WTC11 (cell line): ENCODE measurements around the gene HPSE.

Source experiments
- ATF1 ChIP-seq: sonication (generic); formaldehyde crosslinking; IDR thresholded peaks from 2 replicates; pipeline ENCODE4 v1.8.1; 2023; ENCODE audit warnings: mild to moderate bottlenecking, moderate library complexity, missing genetic modification reagents
- CTCF ChIP-seq: fragments of 200-600 bp; IDR thresholded peaks from 2 replicates; pipeline ENCODE4 v1.8.0; 2022; ENCODE audit warnings: antibody characterized with exemption
- E2F1 ChIP-seq: sonication (generic); formaldehyde crosslinking; IDR thresholded peaks from 2 replicates; pipeline ENCODE4 v1.8.0; 2022; ENCODE audit warnings: mild to moderate bottlenecking, missing genetic modification reagents
- ESRRA ChIP-seq: sonication (generic); formaldehyde crosslinking; IDR thresholded peaks from 2 replicates; pipeline ENCODE4 v1.8.1; 2022; ENCODE audit warnings: mild to moderate bottlenecking, missing genetic modification reagents, borderline replicate concordance
- PREB ChIP-seq: sonication (generic); formaldehyde crosslinking; IDR thresholded peaks from 2 replicates; pipeline ENCODE4 v1.8.1; 2022; ENCODE audit warnings: mild to moderate bottlenecking, missing genetic modification reagents, moderate library complexity, borderline replicate concordance
- SP1 ChIP-seq: sonication (generic); formaldehyde crosslinking; conservative IDR thresholded peaks from 2 replicates; pipeline ENCODE4 v1.8.1; 2022; ENCODE audit warnings: missing genetic modification reagents
- TCF7 ChIP-seq: sonication (generic); formaldehyde crosslinking; IDR thresholded peaks from 2 replicates; pipeline ENCODE4 v1.8.0; 2022; ENCODE audit warnings: mild to moderate bottlenecking, low read depth, missing genetic modification reagents, moderate library complexity
- ZNF138 ChIP-seq: sonication (generic); formaldehyde crosslinking; conservative IDR thresholded peaks from 2 replicates; pipeline ENCODE4 v1.8.1; 2022; ENCODE audit warnings: mild to moderate bottlenecking, moderate library complexity, missing genetic modification reagents
- ZNF263 ChIP-seq: sonication (generic); formaldehyde crosslinking; IDR thresholded peaks from 2 replicates; pipeline ENCODE4 v1.8.1; 2022; ENCODE audit warnings: low read depth, mild to moderate bottlenecking, moderate library complexity, missing genetic modification reagents
- TF ChIP-seq, protein P1 (sequence below): sonication (generic); formaldehyde crosslinking; IDR thresholded peaks from 2 replicates; pipeline ENCODE4 v1.8.1; 2022; ENCODE audit warnings: mild to moderate bottlenecking, moderate library complexity, missing genetic modification reagents
- TF ChIP-seq, protein P2 (sequence below): sonication (generic); formaldehyde crosslinking; IDR thresholded peaks from 2 replicates; pipeline ENCODE4 v1.8.0; 2022; ENCODE audit warnings: mild to moderate bottlenecking, missing genetic modification reagents
- TF ChIP-seq, protein P3 (sequence below): sonication (generic); formaldehyde crosslinking; IDR thresholded peaks from 2 replicates; pipeline ENCODE4 v1.8.1; 2023; ENCODE audit warnings: mild to moderate bottlenecking, missing genetic modification reagents, moderate library complexity
- TF ChIP-seq, protein P4 (sequence below): sonication (generic); formaldehyde crosslinking; conservative IDR thresholded peaks from 2 replicates; pipeline ENCODE4 v1.8.1; 2023; ENCODE audit warnings: mild to moderate bottlenecking, low read depth, missing genetic modification reagents, moderate library complexity
- TF ChIP-seq, protein P5 (sequence below): sonication (generic); formaldehyde crosslinking; conservative IDR thresholded peaks from 2 replicates; pipeline ENCODE4 v1.8.1; 2022; ENCODE audit warnings: mild to moderate bottlenecking, missing genetic modification reagents

DNA sequence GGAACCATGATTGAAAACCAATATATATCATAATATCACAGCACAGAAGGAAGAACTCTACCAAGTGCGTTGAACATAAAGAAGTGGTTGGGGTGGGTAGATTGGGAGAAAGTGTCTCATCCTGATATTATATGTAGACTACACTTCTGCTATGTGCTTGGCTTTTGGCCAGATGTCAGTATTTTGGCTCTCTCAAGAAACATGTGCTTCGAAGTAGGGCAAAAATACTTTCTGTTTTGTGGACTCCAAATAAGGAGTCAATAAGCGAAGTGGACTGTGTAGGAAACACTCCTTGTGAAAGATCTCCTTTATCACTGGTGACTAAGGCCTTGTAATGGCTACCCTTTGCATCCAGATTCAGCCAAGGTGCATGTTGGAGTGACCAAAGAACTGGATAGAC is 7.8 kb upstream of the HPSE start:
- TF ChIP-seq CTCF (no peak), E2F1 (CRISPR knock-in tag) (no peak), ESRRA (CRISPR knock-in tag) (no peak), ZNF263 (no peak), ZNF138 (CRISPR knock-in tag) (no peak), TCF7 (CRISPR knock-in tag) (no peak), SP1 (CRISPR knock-in tag) (no peak), ATF1 (CRISPR knock-in tag) (no peak), PREB (CRISPR knock-in tag) (no peak)
- TF ChIP-seq, protein P1, sequence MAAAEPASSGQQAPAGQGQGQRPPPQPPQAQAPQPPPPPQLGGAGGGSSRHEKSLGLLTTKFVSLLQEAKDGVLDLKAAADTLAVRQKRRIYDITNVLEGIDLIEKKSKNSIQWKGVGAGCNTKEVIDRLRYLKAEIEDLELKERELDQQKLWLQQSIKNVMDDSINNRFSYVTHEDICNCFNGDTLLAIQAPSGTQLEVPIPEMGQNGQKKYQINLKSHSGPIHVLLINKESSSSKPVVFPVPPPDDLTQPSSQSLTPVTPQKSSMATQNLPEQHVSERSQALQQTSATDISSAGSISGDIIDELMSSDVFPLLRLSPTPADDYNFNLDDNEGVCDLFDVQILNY (CRISPR knock-in tag) = no peak
- TF ChIP-seq, protein P2, sequence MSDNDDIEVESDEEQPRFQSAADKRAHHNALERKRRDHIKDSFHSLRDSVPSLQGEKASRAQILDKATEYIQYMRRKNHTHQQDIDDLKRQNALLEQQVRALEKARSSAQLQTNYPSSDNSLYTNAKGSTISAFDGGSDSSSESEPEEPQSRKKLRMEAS (CRISPR knock-in tag) = no peak
- TF ChIP-seq, protein P3, sequence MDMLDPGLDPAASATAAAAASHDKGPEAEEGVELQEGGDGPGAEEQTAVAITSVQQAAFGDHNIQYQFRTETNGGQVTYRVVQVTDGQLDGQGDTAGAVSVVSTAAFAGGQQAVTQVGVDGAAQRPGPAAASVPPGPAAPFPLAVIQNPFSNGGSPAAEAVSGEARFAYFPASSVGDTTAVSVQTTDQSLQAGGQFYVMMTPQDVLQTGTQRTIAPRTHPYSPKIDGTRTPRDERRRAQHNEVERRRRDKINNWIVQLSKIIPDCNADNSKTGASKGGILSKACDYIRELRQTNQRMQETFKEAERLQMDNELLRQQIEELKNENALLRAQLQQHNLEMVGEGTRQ = no peak
- TF ChIP-seq, protein P4, sequence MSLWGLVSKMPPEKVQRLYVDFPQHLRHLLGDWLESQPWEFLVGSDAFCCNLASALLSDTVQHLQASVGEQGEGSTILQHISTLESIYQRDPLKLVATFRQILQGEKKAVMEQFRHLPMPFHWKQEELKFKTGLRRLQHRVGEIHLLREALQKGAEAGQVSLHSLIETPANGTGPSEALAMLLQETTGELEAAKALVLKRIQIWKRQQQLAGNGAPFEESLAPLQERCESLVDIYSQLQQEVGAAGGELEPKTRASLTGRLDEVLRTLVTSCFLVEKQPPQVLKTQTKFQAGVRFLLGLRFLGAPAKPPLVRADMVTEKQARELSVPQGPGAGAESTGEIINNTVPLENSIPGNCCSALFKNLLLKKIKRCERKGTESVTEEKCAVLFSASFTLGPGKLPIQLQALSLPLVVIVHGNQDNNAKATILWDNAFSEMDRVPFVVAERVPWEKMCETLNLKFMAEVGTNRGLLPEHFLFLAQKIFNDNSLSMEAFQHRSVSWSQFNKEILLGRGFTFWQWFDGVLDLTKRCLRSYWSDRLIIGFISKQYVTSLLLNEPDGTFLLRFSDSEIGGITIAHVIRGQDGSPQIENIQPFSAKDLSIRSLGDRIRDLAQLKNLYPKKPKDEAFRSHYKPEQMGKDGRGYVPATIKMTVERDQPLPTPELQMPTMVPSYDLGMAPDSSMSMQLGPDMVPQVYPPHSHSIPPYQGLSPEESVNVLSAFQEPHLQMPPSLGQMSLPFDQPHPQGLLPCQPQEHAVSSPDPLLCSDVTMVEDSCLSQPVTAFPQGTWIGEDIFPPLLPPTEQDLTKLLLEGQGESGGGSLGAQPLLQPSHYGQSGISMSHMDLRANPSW (CRISPR knock-in tag) = no peak
- TF ChIP-seq, protein P5, sequence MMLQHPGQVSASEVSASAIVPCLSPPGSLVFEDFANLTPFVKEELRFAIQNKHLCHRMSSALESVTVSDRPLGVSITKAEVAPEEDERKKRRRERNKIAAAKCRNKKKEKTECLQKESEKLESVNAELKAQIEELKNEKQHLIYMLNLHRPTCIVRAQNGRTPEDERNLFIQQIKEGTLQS (CRISPR knock-in tag) = no peak
